Measurements from ENCODE around the gene KAZN.

KAZN gene

GRCh38 chr1:14921057-14921456 is 322.6 kb downstream of the KAZN start:
- no peak overlapping the region for H3K4me3 ChIP-seq (ENCODE audit: low read depth, low read length)
- no peak for TF ChIP-seq CTCF (IDR thresholded peaks at IDR 0.05; ENCODE audit: low read depth, low read length)

- H3K4me3 ChIP-seq (ENCODE audit: low read depth, low read length) = no peak overlapping the region
- no peak for TF ChIP-seq CTCF (IDR thresholded peaks at IDR 0.05; ENCODE audit: low read depth, low read length)
These were observed 324.6 kb downstream of the KAZN start for GRCh38 chr1:14922942-14923726.

GRCh38 chr1:14923727-14924452 is 325.4 kb downstream of the KAZN start:
- no peak for TF ChIP-seq CTCF (IDR thresholded peaks at IDR 0.05; ENCODE audit: low read depth, low read length)
- peak overlapping the region; percentile 79 for H3K4me3 ChIP-seq (ENCODE audit: low read depth, low read length)

GRCh38 chr1:14924455-14925331 is 326.2 kb downstream of the KAZN start:
- no peak for TF ChIP-seq CTCF (IDR thresholded peaks at IDR 0.05; ENCODE audit: low read depth, low read length)
- peak overlapping the region; percentile 79 for H3K4me3 ChIP-seq (ENCODE audit: low read depth, low read length)

- no peak for TF ChIP-seq CTCF (IDR thresholded peaks at IDR 0.05; ENCODE audit: low read depth, low read length)
- H3K4me3 ChIP-seq (ENCODE audit: low read depth, low read length) = peak overlapping the region; percentile 79
These were observed 327.1 kb downstream of the KAZN start for GRCh38 chr1:14925336-14926136.

GRCh38 chr1:14926229-14926628 is 327.7 kb downstream of the KAZN start:
- H3K4me3 ChIP-seq (ENCODE audit: low read depth, low read length) = peak overlapping the region; percentile 79; the same call in 1 of the 2 replicates
- TF ChIP-seq CTCF (IDR thresholded peaks at IDR 0.05; ENCODE audit: low read depth, low read length) = no peak
